Sciatic nerve (tissue), 2 donors: ENCODE measurements around the gene ALG1. TPM values are rescaled to one million over a fixed set of nuclear protein-coding genes. Genes with fewer than 3 reads are reported as not detected.
A peak's percentile ranks its signal among the peaks of the same experiment; 100 is the strongest.

Source experiments
- ATAC-seq: fragments of 200-7000 bp; cut with Tn5 transposase; one replicate; pipeline ENCODE4 v1.9.1; 2020; ENCODE audit warnings: mild to moderate bottlenecking, moderate library complexity
- DNase-seq: peaks from one replicate; pipeline ENCODE4 v3.0.0-alpha.2; 2020; ENCODE audit warnings: low spot score
- intact Hi-C: fragments of 100-400 bp; cut with DNase I; formaldehyde crosslinking; loops from one replicate; pipeline ENCODE4 v1.14.2; 2022
- total RNA-seq: library from RNA; stranded (reverse); fragmentation: NEBNext Ultra II Directional; extraction: Animal tissue kit (Norgen Biotek cat#: 25700); gene quantifications from one replicate; pipeline ENCODE4 v1.2.1, GENCODE V29; 2021
- donor health status: DM: no; HTN: no; CAD: no.
- donor health status: DM: no; HTN: no; CAD: no.

Gene ALG1
- 15.8 TPM for total RNA-seq

GRCh38 chr16:5071681-5072333 lies at the start of gene ALG1:
ALG1 (plus strand) TSS chr16:5071843; CDS start chr16:5071850, 7 bp downstream.
- intact Hi-C loops = no loop called here
- ATAC-seq = peak; percentile 98

GRCh38 chr16:5022521-5022920 lies 49.1 kb upstream of the ALG1 start:
- ATAC-seq (no peak), DNase-seq (no peak)
- intact Hi-C loops = loop anchor here (5.0 kb wide), 1 partner anchor 65 kb away; the partner anchor contains the start of gene SEC14L5

More at GRCh38 chr16:5071681-5072333, at the start of gene ALG1:
- DNase-seq = peak; percentile 95

- no peak for ATAC-seq
- intact Hi-C loops = loop anchor here (5.0 kb wide), 1 partner anchor 67 kb away; the partner anchor contains the start of gene SEC14L5
- no peak for DNase-seq
Measured at GRCh38 chr16:5024632-5025031, 47.0 kb upstream of the ALG1 start.

GRCh38 chr16:5025171-5025632 lies 46.4 kb upstream of the ALG1 start:
- ATAC-seq = peak; percentile 47
- intact Hi-C loops = no loop called here
- peak; percentile 77 for DNase-seq

GRCh38 chr16:5026664-5027063 lies 45.0 kb upstream of the ALG1 start:
- intact Hi-C loops = no loop called here
- ATAC-seq (no peak), DNase-seq (no peak)

GRCh38 chr16:5027086-5027485 lies 44.6 kb upstream of the ALG1 start:
- intact Hi-C loops = no loop called here
- ATAC-seq (no peak), DNase-seq (no peak)

GRCh38 chr16:5027575-5028235 lies 43.9 kb upstream of the ALG1 start:
- intact Hi-C loops = no loop called here
- DNase-seq (no peak), ATAC-seq (no peak)

GRCh38 chr16:5028950-5029475 lies 42.6 kb upstream of the ALG1 start:
- intact Hi-C loops = no loop called here

GRCh38 chr16:5030251-5030870 lies 41.3 kb upstream of the ALG1 start:
- DNase-seq (no peak), ATAC-seq (no peak)
- intact Hi-C loops = no loop called here

More at GRCh38 chr16:5028950-5029475, 42.6 kb upstream of the ALG1 start:
- no peak for ATAC-seq
- no peak for DNase-seq

- intact Hi-C loops = no loop called here
- no peak for ATAC-seq
- DNase-seq = no peak
Measured at GRCh38 chr16:5031601-5032000, 40.0 kb upstream of the ALG1 start.

GRCh38 chr16:5032748-5033167 lies 38.9 kb upstream of the ALG1 start:
- ATAC-seq = no peak
- no peak for DNase-seq
- intact Hi-C loops = no loop called here

GRCh38 chr16:5033256-5034166 lies 38.1 kb upstream of the ALG1 start, which contains the start of gene NAGPA:
NAGPA (minus strand) TSS chr16:5033935; CDS start chr16:5033914, 21 bp downstream.
- peak; percentile 98 for ATAC-seq
- DNase-seq = peak; percentile 96
- intact Hi-C loops = no loop called here

- no peak for DNase-seq
- intact Hi-C loops = no loop called here
- no peak for ATAC-seq
Measured at GRCh38 chr16:5034167-5034523, 37.5 kb upstream of the ALG1 start.

- intact Hi-C loops = no loop called here
- ATAC-seq (no peak), DNase-seq (no peak)
Measured at GRCh38 chr16:5035909-5036227, 35.8 kb upstream of the ALG1 start.

- no peak for DNase-seq
- intact Hi-C loops = no loop called here
- ATAC-seq = no peak
Measured at GRCh38 chr16:5036228-5037156, 35.2 kb upstream of the ALG1 start.

GRCh38 chr16:5040451-5040850 lies 31.2 kb upstream of the ALG1 start:
- ATAC-seq (no peak), DNase-seq (no peak)
- intact Hi-C loops = no loop called here

GRCh38 chr16:5041600-5042133 lies 30.0 kb upstream of the ALG1 start:
- no peak for DNase-seq
- no peak for ATAC-seq
- intact Hi-C loops = no loop called here
